ENCODE results near the gene MYRIP.

DNA sequence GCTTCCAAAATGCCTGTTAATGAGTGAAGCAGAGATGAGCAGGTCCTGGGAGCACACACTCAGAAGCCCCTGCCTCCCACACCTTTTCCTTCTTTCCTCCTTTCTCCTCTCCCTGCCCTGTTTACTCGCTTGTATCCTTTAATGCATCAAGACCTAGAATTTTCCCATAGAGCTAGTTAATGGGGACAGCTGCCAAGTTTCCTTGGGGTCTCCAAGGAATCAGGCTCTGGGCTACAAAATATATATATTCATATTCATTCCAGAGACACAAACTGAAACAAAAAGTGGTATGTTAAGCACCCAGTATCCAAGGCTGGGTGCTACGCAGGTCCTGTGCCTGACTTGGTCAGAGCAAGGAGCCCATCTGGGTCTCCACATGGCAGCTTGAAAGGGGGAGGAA lies 235.6 kb downstream of the MYRIP start:
- TF ChIP-seq, protein P1, sequence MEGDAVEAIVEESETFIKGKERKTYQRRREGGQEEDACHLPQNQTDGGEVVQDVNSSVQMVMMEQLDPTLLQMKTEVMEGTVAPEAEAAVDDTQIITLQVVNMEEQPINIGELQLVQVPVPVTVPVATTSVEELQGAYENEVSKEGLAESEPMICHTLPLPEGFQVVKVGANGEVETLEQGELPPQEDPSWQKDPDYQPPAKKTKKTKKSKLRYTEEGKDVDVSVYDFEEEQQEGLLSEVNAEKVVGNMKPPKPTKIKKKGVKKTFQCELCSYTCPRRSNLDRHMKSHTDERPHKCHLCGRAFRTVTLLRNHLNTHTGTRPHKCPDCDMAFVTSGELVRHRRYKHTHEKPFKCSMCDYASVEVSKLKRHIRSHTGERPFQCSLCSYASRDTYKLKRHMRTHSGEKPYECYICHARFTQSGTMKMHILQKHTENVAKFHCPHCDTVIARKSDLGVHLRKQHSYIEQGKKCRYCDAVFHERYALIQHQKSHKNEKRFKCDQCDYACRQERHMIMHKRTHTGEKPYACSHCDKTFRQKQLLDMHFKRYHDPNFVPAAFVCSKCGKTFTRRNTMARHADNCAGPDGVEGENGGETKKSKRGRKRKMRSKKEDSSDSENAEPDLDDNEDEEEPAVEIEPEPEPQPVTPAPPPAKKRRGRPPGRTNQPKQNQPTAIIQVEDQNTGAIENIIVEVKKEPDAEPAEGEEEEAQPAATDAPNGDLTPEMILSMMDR (IDR thresholded peaks at IDR 0.05): no peak
- no peak for TF ChIP-seq POLR2A (IDR thresholded peaks at IDR 0.05)

Measured in adrenal gland (tissue), 5 donors.